K562 (cell line): Measurements from ENCODE around the gene SLC22A23. TPM values are rescaled to one million over a fixed set of nuclear protein-coding genes. Genes with fewer than 3 reads are reported as not detected.

Source experiments
- ATAC-seq: fragments of 200-7000 bp; cut with Tn5 transposase; 3 replicates; pipeline ENCODE4 v1.9.1; 2020; ENCODE audit warnings: moderate library complexity
- BruUV-seq: library from RNA; stranded (reverse); fragments of 400-500 nt; replicated peaks from 2 replicates; lab custom pipeline; 2021; lab: Mats Ljungman, UMichigan
- CTCF ChIA-PET: fragments of 300-600 bp; formaldehyde crosslinking; extraction: SDS; loops from one replicate; lab custom pipeline; 2021; ENCODE audit warnings: low intra/inter-chr PET ratio; lab: Yijun Ruan, JAX
- POLR2A ChIA-PET: fragments of 300-600, 350-650 bp; sonication (Branson Sonifier 250); formaldehyde crosslinking; extraction: SDS; loops from one replicate; lab custom pipeline; 2021; ENCODE audit warnings: antibody characterized with exemption, inconsistent platforms; lab: Yijun Ruan, JAX
- DNase-seq, 4 experiments: peaks; one replicate each; pipeline versions ENCODE4 v3.0.0 to v3.0.0-alpha.2; 2011 to 2018; ENCODE audit warnings: low spot score in 3 of 4, mixed read lengths in 3 of 4; ENCODE audit errors: extremely low read depth in 1 of 4
- FAIRE-seq: peaks from 2 replicates; lab custom pipeline; 2011; peaks lifted over from hg19 to GRCh38; lab: Jason Lieb, UNC
- H2AFZ ChIP-seq: 2 replicates; pipeline ENCODE4 v1.6.0; 2011; ENCODE audit warnings: low read depth, low read length, control low read depth, inconsistent platforms
- H3K27ac ChIP-seq: fragments of 200-600 bp; 3 replicates; pipeline ENCODE4 v1.8.0; 2011; ENCODE audit warnings: low read depth, mild to moderate bottlenecking, control low read depth, inconsistent platforms, low read length, moderate library complexity, mixed read lengths; ENCODE audit errors: extremely low read depth
- H3K27me3 ChIP-seq, 2 experiments: fragments of 300-600 bp in 1 of 2; 2 replicates in 1 of 2; 3 replicates in 1 of 2; pipeline versions ENCODE4 v1.6.0 to v1.8.0; 2011; ENCODE audit warnings: inconsistent platforms in 2 of 2, low read length in 2 of 2, mild to moderate bottlenecking in 1 of 2, mixed read lengths in 1 of 2, moderate library complexity in 1 of 2; ENCODE audit not compliant: control insufficient read depth in 2 of 2, insufficient read depth in 2 of 2
- H3K36me3 ChIP-seq: fragments of 300-600 bp; 3 replicates; pipeline ENCODE4 v1.8.0; 2011; ENCODE audit warnings: mild to moderate bottlenecking, low read length, inconsistent platforms; ENCODE audit not compliant: control insufficient read depth, insufficient read depth
- H3K4me1 ChIP-seq, 2 experiments: fragments of 200-600 bp in 1 of 2; replicated peaks in 1 of 2; 2 replicates in 1 of 2; 3 replicates in 1 of 2; pipeline versions ENCODE4 v1.5.1 to v1.8.0; 2011; ENCODE audit warnings: inconsistent platforms in 2 of 2, low read length in 2 of 2, mild to moderate bottlenecking in 1 of 2, mixed read lengths in 1 of 2, moderate library complexity in 1 of 2; ENCODE audit not compliant: control insufficient read depth in 2 of 2, insufficient read depth in 2 of 2
- H3K4me2 ChIP-seq: 2 replicates; pipeline ENCODE4 v1.6.1; 2011; ENCODE audit warnings: low read length, control low read depth, inconsistent platforms, mixed read lengths; ENCODE audit not compliant: insufficient read depth
- H3K4me3 ChIP-seq: fragments of 200-600 bp; sonication (generic), shearing (Covaris generic); 2 replicates; pipeline ENCODE4 v1.5.1; 2016; ENCODE audit warnings: control low read depth, inconsistent platforms
- H3K79me2 ChIP-seq: fragments of 200-600 bp; 3 replicates; pipeline ENCODE4 v1.8.0; 2011; ENCODE audit warnings: low read length, inconsistent platforms; ENCODE audit not compliant: control insufficient read depth, insufficient read depth
- H3K9ac ChIP-seq, 2 experiments: 2 replicates each; pipeline versions ENCODE4 v1.6.0 to v1.6.1; 2011; ENCODE audit warnings: low read depth in 2 of 2, low read length in 2 of 2, control low read depth in 1 of 2, inconsistent platforms in 1 of 2, mild to moderate bottlenecking in 1 of 2, mixed read lengths in 1 of 2; ENCODE audit not compliant: insufficient read depth in 1 of 2
- H3K9me1 ChIP-seq: one replicate; pipeline ENCODE4 v1.6.0; 2011; ENCODE audit warnings: inconsistent platforms, mild to moderate bottlenecking, low read length, moderate library complexity; ENCODE audit not compliant: control insufficient read depth, insufficient read depth
- H3K9me3 ChIP-seq: replicated peaks from 2 replicates; pipeline ENCODE4 v1.5.1; 2011; ENCODE audit warnings: low read depth, low read length, inconsistent platforms; ENCODE audit not compliant: control insufficient read depth, insufficient read depth
- H4K20me1 ChIP-seq: replicated peaks from 2 replicates; pipeline ENCODE4 v1.6.1; 2011; ENCODE audit warnings: low read length, inconsistent platforms, mixed read lengths; ENCODE audit not compliant: control insufficient read depth, insufficient read depth
- ASH1L ChIP-seq: fragments of 450-650 bp; IDR thresholded peaks from 2 replicates; pipeline ENCODE4 v1.6.1; 2018; ENCODE audit warnings: borderline replicate concordance, mild to moderate bottlenecking, low read depth; ENCODE audit not compliant: partially characterized antibody
- CBX1 ChIP-seq: sonication (generic); IDR thresholded peaks from 2 replicates; pipeline ENCODE4 v1.6.1; 2016; ENCODE audit warnings: antibody characterized with exemption, low read depth, mild to moderate bottlenecking
- HDAC3 ChIP-seq: fragments of 450-650 bp; IDR thresholded peaks from 2 replicates; pipeline ENCODE4 v1.6.1; 2018; ENCODE audit warnings: borderline replicate concordance, mild to moderate bottlenecking, moderate library complexity; ENCODE audit not compliant: partially characterized antibody
- NCOA1 ChIP-seq: fragments of 450-650 bp; IDR thresholded peaks from 2 replicates; pipeline ENCODE4 v1.6.1; 2016; ENCODE audit warnings: low read depth
- RBM25 ChIP-seq: fragments of 200-400 bp; formaldehyde crosslinking; IDR thresholded peaks from 2 replicates; pipeline ENCODE4 v1.6.1; 2018; ENCODE audit warnings: low read length, low read depth, moderate library complexity; ENCODE audit not compliant: severe bottlenecking
- TCFL5 ChIP-seq: fragments of 250-450 bp; sonication (Bioruptor Pico); conservative IDR thresholded peaks from 2 replicates; pipeline ENCODE4 v1.6.1; 2021; ENCODE audit warnings: mild to moderate bottlenecking, moderate library complexity, matching md5 sums
- ZC3H4 ChIP-seq: sonication (generic); formaldehyde crosslinking; IDR thresholded peaks from 2 replicates; pipeline ENCODE4 v1.9.0; 2021; ENCODE audit warnings: missing genetic modification reagents, borderline replicate concordance
- ZKSCAN1 ChIP-seq: fragments of 150-350 bp; IDR thresholded peaks from 2 replicates; pipeline ENCODE4 v1.6.1; 2016; ENCODE audit warnings: low read depth, low read length
- ZNF146 ChIP-seq: IDR thresholded peaks from one replicate; pipeline ENCODE4 v1.6.1; 2018; ENCODE audit warnings: missing compliant biosample characterization; ENCODE audit not compliant: unreplicated experiment
- ZNF644 ChIP-seq: fragments of 200-800 bp; sonication (Bioruptor generic); IDR thresholded peaks from 2 replicates; pipeline ENCODE4 v1.6.1; 2016; ENCODE audit warnings: low read depth, missing genetic modification characterization, missing compliant biosample characterization
- ZNF76 ChIP-seq: fragments of 250-450 bp; sonication (Bioruptor Pico); IDR thresholded peaks from 2 replicates; pipeline ENCODE4 v1.4.0; 2020; ENCODE audit warnings: mild to moderate bottlenecking, moderate library complexity, borderline replicate concordance
- whole genome bisulfite sequencing: fragments of 100-300 bp; shearing (Covaris generic); methylation state at CpG from one replicate; pipeline ENCODE4 v1.1.6; 2016; ENCODE audit warnings: low coverage, mixed read lengths; ENCODE audit not compliant: insufficient coverage; ENCODE audit errors: missing lambda C conversion rate; 5-methylcytosine and 5-hydroxymethylcytosine counted together
- in situ Hi-C: fragments of 300-500 bp; cut with MboI; formaldehyde crosslinking; loops from 4 replicates; pipeline ENCODE4 v1.15.0; 2018; ENCODE audit warnings: inconsistent platforms, mixed read lengths
- intact Hi-C: fragments of 100-400 bp; cut with micrococcal nuclease; formaldehyde crosslinking; loops from 2 replicates; pipeline ENCODE4 v1.14.2; 2022
- polyA plus RNA-seq, 8 experiments: library from polyadenylated mRNA; depleted of rRNA in 4 of 8; stranded (reverse) in 5 of 8; unstranded in 3 of 8; fragments of >200 nt; fragmentation: Nextera tagmentation in 2 of 8; fragmentation: Illumina TruSeq in 1 of 8; extraction: Ambion mirVana in 2 of 8; extraction: Trizol in 1 of 8; gene quantifications; 2 replicates each; pipeline versions ENCODE4 v1.2.1 to v1.2.3, GENCODE V29; 2011 to 2014; ENCODE audit warnings: inconsistent platforms in 1 of 8, missing spikeins in 1 of 8
- total RNA-seq, 7 experiments: library from RNA; depleted of rRNA in 6 of 7; stranded (reverse); fragments of >200 nt in 6 of 7; fragmentation: Illumina TruSeq in 2 of 7; extraction: Trizol in 2 of 7; gene quantifications; 2 replicates each; pipeline versions ENCODE4 v1.2.1 to v1.2.3, GENCODE V29; 2011 to 2021; ENCODE audit warnings: low replicate concordance in 1 of 7
- TF ChIP-seq, protein P1 (sequence below): fragments of 450-650 bp; formaldehyde crosslinking; IDR thresholded peaks from 2 replicates; pipeline ENCODE4 v1.4.0; 2022; ENCODE audit warnings: mild to moderate bottlenecking, moderate library complexity
- TF ChIP-seq, protein P2 (sequence below): fragments of 250-450 bp; sonication (Bioruptor Pico); IDR thresholded peaks from 2 replicates; pipeline ENCODE4 v1.4.0; 2020; ENCODE audit warnings: borderline replicate concordance

The SLC22A23 gene
- total and polyA plus RNA-seq, 9 of the 15 experiments (the other 6 are each of a cell fraction or from before 2014, with no cell fraction given), result 0.30 to 8.7 (median 2.5) TPM

DNA sequence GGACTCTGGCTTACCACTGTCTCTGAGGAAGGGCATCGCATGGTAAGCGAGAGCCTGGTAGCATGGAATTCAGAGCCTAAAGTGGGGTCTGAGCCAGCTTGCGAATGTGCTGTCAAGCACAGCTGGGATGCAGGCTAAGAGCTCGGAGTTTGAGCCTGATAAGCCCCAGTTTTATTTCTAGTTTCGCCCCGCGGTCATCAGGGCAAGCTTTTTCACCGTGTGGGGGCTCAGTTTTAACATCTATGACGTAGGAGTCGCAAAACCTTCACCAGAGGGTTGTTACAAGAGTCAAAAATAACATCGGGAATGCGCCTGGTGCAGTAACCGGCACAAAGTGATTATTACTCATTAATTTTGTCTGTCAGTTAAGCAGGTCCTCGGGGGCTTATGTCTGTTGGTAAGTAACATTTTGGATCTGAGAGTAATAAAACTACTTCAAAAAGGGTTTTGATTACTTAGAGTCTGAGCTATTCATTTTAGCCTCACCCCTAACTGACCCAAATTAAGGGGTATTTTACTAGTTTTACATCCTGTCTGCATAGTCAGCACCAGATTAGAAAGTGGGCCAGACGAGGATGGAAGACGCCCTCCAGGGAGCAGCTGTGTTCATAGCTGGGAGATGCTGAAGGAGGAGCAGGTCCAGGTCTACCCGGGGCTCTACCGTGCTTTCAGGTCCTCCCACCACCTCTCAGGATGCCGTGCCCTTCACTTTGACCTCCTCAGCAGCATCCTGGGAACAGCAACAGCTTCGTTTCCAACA lies 29.7 kb downstream of the SLC22A23 start:
- FAIRE-seq (no peak), ATAC-seq (peak; percentile 19; the same call in 1 of the 3 replicates), DNase-seq (no peak)
- H3K27ac ChIP-seq, result no peak overlapping the region
- peaks cover 4% of the 10 kb centered on the region for H3K9me1 ChIP-seq
- no peak overlapping the region for H3K4me2 ChIP-seq
- POLR2A ChIA-PET, result interaction anchor here (0.6 to 1.9 kb wide), 4 partner anchors 9 to 270 kb away, joined by 3 to 13 read pairs (median 4); partner anchors contain the start of gene TUBB2A
- WGBS, result 68% methylated on average over 20 of the region's 20 CpGs
- BruUV-seq, result no TSS peak
- CTCF ChIA-PET, result no interaction called here
- H3K79me2 ChIP-seq, result no peaks in the 10 kb centered on the region
- H3K9me3 ChIP-seq, result no peaks in the 10 kb centered on the region
- intact Hi-C loops (no loop called here), in situ Hi-C loops (no loop called here)
- no peak overlapping the region for H2AFZ ChIP-seq
- H3K4me1 ChIP-seq, result peaks cover 6 to 7% of the 10 kb centered on the region in 2 experiments; a peak in 4 of 5 replicates
- H3K4me3 ChIP-seq, result no peak overlapping the region
- no peak for TF ChIP-seq ZC3H4 (CRISPR knock-in tag)
- no peak for TF ChIP-seq ASH1L
- TF ChIP-seq HDAC3, result no peak
- no peak for TF ChIP-seq NCOA1
- TF ChIP-seq ZNF146 (CRISPR knock-in tag), result no peak
- TF ChIP-seq, protein P1, sequence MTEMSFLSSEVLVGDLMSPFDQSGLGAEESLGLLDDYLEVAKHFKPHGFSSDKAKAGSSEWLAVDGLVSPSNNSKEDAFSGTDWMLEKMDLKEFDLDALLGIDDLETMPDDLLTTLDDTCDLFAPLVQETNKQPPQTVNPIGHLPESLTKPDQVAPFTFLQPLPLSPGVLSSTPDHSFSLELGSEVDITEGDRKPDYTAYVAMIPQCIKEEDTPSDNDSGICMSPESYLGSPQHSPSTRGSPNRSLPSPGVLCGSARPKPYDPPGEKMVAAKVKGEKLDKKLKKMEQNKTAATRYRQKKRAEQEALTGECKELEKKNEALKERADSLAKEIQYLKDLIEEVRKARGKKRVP (CRISPR knock-in tag), result no peak
- TF ChIP-seq RBM25, result no peak
- TF ChIP-seq, protein P2, sequence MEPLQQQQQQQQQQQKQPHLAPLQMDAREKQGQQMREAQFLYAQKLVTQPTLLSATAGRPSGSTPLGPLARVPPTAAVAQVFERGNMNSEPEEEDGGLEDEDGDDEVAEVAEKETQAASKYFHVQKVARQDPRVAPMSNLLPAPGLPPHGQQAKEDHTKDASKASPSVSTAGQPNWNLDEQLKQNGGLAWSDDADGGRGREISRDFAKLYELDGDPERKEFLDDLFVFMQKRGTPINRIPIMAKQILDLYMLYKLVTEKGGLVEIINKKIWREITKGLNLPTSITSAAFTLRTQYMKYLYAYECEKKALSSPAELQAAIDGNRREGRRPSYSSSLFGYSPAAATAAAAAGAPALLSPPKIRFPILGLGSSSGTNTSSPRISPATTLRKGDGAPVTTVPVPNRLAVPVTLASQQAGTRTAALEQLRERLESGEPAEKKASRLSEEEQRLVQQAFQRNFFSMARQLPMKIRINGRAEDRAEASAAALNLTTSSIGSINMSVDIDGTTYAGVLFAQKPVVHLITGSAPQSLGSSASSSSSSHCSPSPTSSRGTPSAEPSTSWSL, result no peak
- no peak for TF ChIP-seq ZNF644 (tag)
- TF ChIP-seq ZNF76 (CRISPR knock-in tag), result no peak
- TF ChIP-seq ZKSCAN1, result no peak
- TF ChIP-seq TCFL5 (CRISPR knock-in tag), result no peak
- no peak for TF ChIP-seq CBX1
- no peaks in the 10 kb centered on the region for H3K27me3 ChIP-seq
- peaks cover 6% of the 10 kb centered on the region; the same call in 1 of the 2 replicates for H4K20me1 ChIP-seq
- H3K36me3 ChIP-seq, result no peaks in the 10 kb centered on the region
- peak overlapping the region in 1 of 2 experiments; percentile 32; a peak in 1 of 4 replicates for H3K9ac ChIP-seq
